ENCODE results near the gene ANKRD13B.

ANKRD13B gene

GRCh38 chr17:29610395-29610794, 17.5 kb downstream of the ANKRD13B start:
- Histone ChIP-seq H3K18ac (ENCODE audit: low read depth in 1 of 2, low read length in 2 of 2) (no peak overlapping the region), H3K14ac (ENCODE audit: low read length in 2 of 2) (no peak overlapping the region), H3K36me3 (ENCODE audit: control insufficient read depth in 1 of 2, insufficient read depth in 2 of 2, low read depth in 1 of 2, low read length in 2 of 2) (peaks cover 0 to 32% of the 10 kb centered on the region in 2 experiments), H3K27ac (ENCODE audit: low read length, poor library complexity, severe bottlenecking) (no peak overlapping the region), H2AFZ (ENCODE audit: low read depth, low read length) (no peak overlapping the region), H3K4me3 (ENCODE audit: insufficient read depth in 1 of 2, low read depth in 1 of 2, low read length in 2 of 2) (no peak overlapping the region), H3K4ac (ENCODE audit: low read depth in 1 of 2, low read length in 2 of 2) (no peak overlapping the region), H3K4me2 (ENCODE audit: low read length, poor library complexity, severe bottlenecking) (no peak overlapping the region), H3K27me3 (ENCODE audit: control insufficient read depth in 1 of 2, insufficient read depth in 1 of 2, low read length in 2 of 2) (no peaks in the 10 kb centered on the region), H3K9me3 (ENCODE audit: control insufficient read depth, low read length) (no peaks in the 10 kb centered on the region), H3K4me1 (ENCODE audit: control insufficient read depth, insufficient read depth, low read depth, low read length) (peaks cover 26% of the 10 kb centered on the region), H4K91ac (ENCODE audit: low read length) (no peak overlapping the region), H4K8ac (ENCODE audit: low read length) (no peak overlapping the region), H3K79me1 (replicated peaks; ENCODE audit: low read length, poor library complexity, severe bottlenecking) (peaks cover 4% of the 10 kb centered on the region), H2BK120ac (ENCODE audit: low read depth, low read length) (no peak overlapping the region), H3K9ac (ENCODE audit: low read length) (no peak overlapping the region), H2AK5ac (ENCODE audit: low read length, severe bottlenecking) (no peak overlapping the region), H2BK15ac (ENCODE audit: low read depth, poor library complexity, severe bottlenecking) (no peak overlapping the region), H3K23ac (ENCODE audit: low read length in 2 of 2) (no peak overlapping the region), H2BK5ac (ENCODE audit: low read depth, low read length, poor library complexity, severe bottlenecking) (no peak overlapping the region), H2BK12ac (ENCODE audit: low read length in 2 of 2) (no peak overlapping the region)
- DNase-seq = no peak
- WGBS = 93% methylated on average over 3 of the region's 3 CpGs

- WGBS = 95% methylated on average over 11 of the region's 11 CpGs
- Histone ChIP-seq H2BK5ac (ENCODE audit: low read depth, low read length, poor library complexity, severe bottlenecking) (no peak overlapping the region), H3K9me3 (ENCODE audit: control insufficient read depth, low read length) (no peaks in the 10 kb centered on the region), H4K8ac (ENCODE audit: low read length) (no peak overlapping the region), H3K4me3 (ENCODE audit: insufficient read depth in 1 of 2, low read depth in 1 of 2, low read length in 2 of 2) (no peak overlapping the region), H3K4ac (ENCODE audit: low read depth in 1 of 2, low read length in 2 of 2) (no peak overlapping the region), H3K23ac (ENCODE audit: low read length in 2 of 2) (no peak overlapping the region), H2AFZ (ENCODE audit: low read depth, low read length) (no peak overlapping the region), H2AK5ac (ENCODE audit: low read length, severe bottlenecking) (no peak overlapping the region), H3K4me2 (ENCODE audit: low read length, poor library complexity, severe bottlenecking) (no peak overlapping the region), H4K91ac (ENCODE audit: low read length) (no peak overlapping the region), H3K36me3 (ENCODE audit: control insufficient read depth in 1 of 2, insufficient read depth in 2 of 2, low read depth in 1 of 2, low read length in 2 of 2) (peaks cover 0 to 32% of the 10 kb centered on the region in 2 experiments), H3K4me1 (ENCODE audit: control insufficient read depth, insufficient read depth, low read depth, low read length) (peaks cover 34% of the 10 kb centered on the region), H3K14ac (ENCODE audit: low read length in 2 of 2) (no peak overlapping the region), H2BK12ac (ENCODE audit: low read length in 2 of 2) (no peak overlapping the region), H3K27ac (ENCODE audit: low read length, poor library complexity, severe bottlenecking) (no peak overlapping the region), H3K18ac (ENCODE audit: low read depth in 1 of 2, low read length in 2 of 2) (no peak overlapping the region), H3K79me1 (replicated peaks; ENCODE audit: low read length, poor library complexity, severe bottlenecking) (peaks cover 4% of the 10 kb centered on the region), H2BK15ac (ENCODE audit: low read depth, poor library complexity, severe bottlenecking) (no peak overlapping the region), H2BK120ac (ENCODE audit: low read depth, low read length) (no peak overlapping the region), H3K27me3 (ENCODE audit: control insufficient read depth in 1 of 2, insufficient read depth in 1 of 2, low read length in 2 of 2) (peaks cover 5% of the 10 kb centered on the region in 2 experiments), H3K9ac (ENCODE audit: low read length) (no peak overlapping the region)
- no peak for DNase-seq
Observed at GRCh38 chr17:29611351-29612093, 18.6 kb downstream of the ANKRD13B start.

- H3K23ac ChIP-seq (ENCODE audit: low read length in 2 of 2) = no peak overlapping the region
- no peak overlapping the region for H2BK12ac ChIP-seq (ENCODE audit: low read length in 2 of 2)
- H3K27ac ChIP-seq (ENCODE audit: low read length, poor library complexity, severe bottlenecking) = no peak overlapping the region
- H2AK5ac ChIP-seq (ENCODE audit: low read length, severe bottlenecking) = no peak overlapping the region
- no peak overlapping the region for H2BK120ac ChIP-seq (ENCODE audit: low read depth, low read length)
- H2BK5ac ChIP-seq (ENCODE audit: low read depth, low read length, poor library complexity, severe bottlenecking) = no peak overlapping the region
- H3K4ac ChIP-seq (ENCODE audit: low read depth in 1 of 2, low read length in 2 of 2) = no peak overlapping the region
- H3K9me3 ChIP-seq (ENCODE audit: control insufficient read depth, low read length) = no peaks in the 10 kb centered on the region
- 100% methylated on average over 6 of the region's 12 CpGs for WGBS
- H3K79me1 ChIP-seq (replicated peaks; ENCODE audit: low read length, poor library complexity, severe bottlenecking) = peaks cover 4% of the 10 kb centered on the region
- peaks cover 0 to 32% of the 10 kb centered on the region in 2 experiments for H3K36me3 ChIP-seq (ENCODE audit: control insufficient read depth in 1 of 2, insufficient read depth in 2 of 2, low read depth in 1 of 2, low read length in 2 of 2)
- H3K18ac ChIP-seq (ENCODE audit: low read depth in 1 of 2, low read length in 2 of 2) = no peak overlapping the region
- DNase-seq = no peak
- H3K27me3 ChIP-seq (ENCODE audit: control insufficient read depth in 1 of 2, insufficient read depth in 1 of 2, low read length in 2 of 2) = peaks cover 6 to 9% of the 10 kb centered on the region in 2 experiments
- no peak overlapping the region for H2AFZ ChIP-seq (ENCODE audit: low read depth, low read length)
- no peak overlapping the region for H2BK15ac ChIP-seq (ENCODE audit: low read depth, poor library complexity, severe bottlenecking)
- no peak overlapping the region for H3K4me2 ChIP-seq (ENCODE audit: low read length, poor library complexity, severe bottlenecking)
- no peak overlapping the region for H3K9ac ChIP-seq (ENCODE audit: low read length)
- H3K4me3 ChIP-seq (ENCODE audit: insufficient read depth in 1 of 2, low read depth in 1 of 2, low read length in 2 of 2) = no peak overlapping the region
- H4K91ac ChIP-seq (ENCODE audit: low read length) = no peak overlapping the region
- H3K14ac ChIP-seq (ENCODE audit: low read length in 2 of 2) = no peak overlapping the region
- peaks cover 39% of the 10 kb centered on the region for H3K4me1 ChIP-seq (ENCODE audit: control insufficient read depth, insufficient read depth, low read depth, low read length)
- no peak overlapping the region for H4K8ac ChIP-seq (ENCODE audit: low read length)
Observed at GRCh38 chr17:29612094-29612403, 19.1 kb downstream of the ANKRD13B start.

- H2BK12ac ChIP-seq (ENCODE audit: low read length in 2 of 2) = no peak overlapping the region
- WGBS = 91% methylated on average over 79 of the region's 85 CpGs
Observed at GRCh38 chr17:29612404-29613280, 19.7 kb downstream of the ANKRD13B start.

More at GRCh38 chr17:29612404-29613280, 19.7 kb downstream of the ANKRD13B start:
- no peak overlapping the region for H3K4me2 ChIP-seq (ENCODE audit: low read length, poor library complexity, severe bottlenecking)
- peaks cover 6 to 9% of the 10 kb centered on the region in 2 experiments for H3K27me3 ChIP-seq (ENCODE audit: control insufficient read depth in 1 of 2, insufficient read depth in 1 of 2, low read length in 2 of 2)
- H3K36me3 ChIP-seq (ENCODE audit: control insufficient read depth in 1 of 2, insufficient read depth in 2 of 2, low read depth in 1 of 2, low read length in 2 of 2) = peaks cover 0 to 32% of the 10 kb centered on the region in 2 experiments
- peaks cover 1% of the 10 kb centered on the region for H3K79me1 ChIP-seq (replicated peaks; ENCODE audit: low read length, poor library complexity, severe bottlenecking)
- H4K8ac ChIP-seq (ENCODE audit: low read length) = no peak overlapping the region
- H2AFZ ChIP-seq (ENCODE audit: low read depth, low read length) = no peak overlapping the region
- H3K23ac ChIP-seq (ENCODE audit: low read length in 2 of 2) = no peak overlapping the region
- peaks cover 40% of the 10 kb centered on the region for H3K4me1 ChIP-seq (ENCODE audit: control insufficient read depth, insufficient read depth, low read depth, low read length)
- no peak overlapping the region for H4K91ac ChIP-seq (ENCODE audit: low read length)
- H2AK5ac ChIP-seq (ENCODE audit: low read length, severe bottlenecking) = no peak overlapping the region
- no peak overlapping the region for H3K14ac ChIP-seq (ENCODE audit: low read length in 2 of 2)
- H3K27ac ChIP-seq (ENCODE audit: low read length, poor library complexity, severe bottlenecking) = no peak overlapping the region
- no peak overlapping the region for H3K9ac ChIP-seq (ENCODE audit: low read length)
- H3K18ac ChIP-seq (ENCODE audit: low read depth in 1 of 2, low read length in 2 of 2) = peak overlapping the region in 1 of 2 experiments; percentile 12
- H2BK120ac ChIP-seq (ENCODE audit: low read depth, low read length) = no peak overlapping the region
- no peak overlapping the region for H3K4ac ChIP-seq (ENCODE audit: low read depth in 1 of 2, low read length in 2 of 2)
- H3K4me3 ChIP-seq (ENCODE audit: insufficient read depth in 1 of 2, low read depth in 1 of 2, low read length in 2 of 2) = peak overlapping the region in 1 of 2 experiments; percentile 27
- H2BK5ac ChIP-seq (ENCODE audit: low read depth, low read length, poor library complexity, severe bottlenecking) = no peak overlapping the region
- DNase-seq = no peak
- no peaks in the 10 kb centered on the region for H3K9me3 ChIP-seq (ENCODE audit: control insufficient read depth, low read length)
- peak overlapping the region; percentile 73 for H2BK15ac ChIP-seq (ENCODE audit: low read depth, poor library complexity, severe bottlenecking)
